GM12873 (cell line): ENCODE data around the gene MAPT.

ENCODE experiments used
- CTCF ChIP-seq: IDR thresholded peaks from 2 replicates; pipeline ENCODE4 v1.5.1; 2012; ENCODE audit warnings: low read depth, mild to moderate bottlenecking, moderate library complexity, low read length, control low read depth; ENCODE audit not compliant: insufficient read depth; ENCODE audit errors: missing control alignments

The MAPT gene

GRCh38 chr17:46072998-46073397 lies 178.6 kb downstream of the MAPT start:
- no peak for TF ChIP-seq CTCF

DNA sequence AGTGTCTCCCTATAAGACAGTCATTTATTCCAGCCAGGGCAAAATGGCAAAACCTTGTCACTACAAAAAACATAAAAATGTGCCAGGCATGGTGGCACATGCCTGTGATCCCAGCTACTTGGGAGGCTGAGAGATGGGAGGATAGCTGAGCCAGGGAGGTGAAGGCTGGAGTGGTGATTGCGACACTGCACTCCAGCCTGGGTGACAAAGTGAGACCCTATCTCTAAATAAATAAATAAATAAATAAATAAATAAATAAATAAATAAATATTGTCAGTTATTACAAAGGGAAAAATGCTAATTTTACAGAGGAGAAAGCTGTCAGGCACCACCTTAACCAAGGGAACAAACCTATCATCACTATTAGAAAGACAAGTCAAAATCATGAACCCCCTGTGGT lies 180.2 kb downstream of the MAPT start:
- no peak for TF ChIP-seq CTCF
